HG03520 (cell line): ENCODE data around the gene ACAP2.
"Not testable (repeated sequence)": the region's sequence is repeated elsewhere in the genome, so short reads cannot be mapped to it uniquely, and the experiment has no call there.

Experiments
- ATAC-seq: cut with Tn5 transposase; IDR thresholded peaks from one replicate; pipeline ENCODE4 v1.9.1; 2021; ENCODE audit warnings: mild to moderate bottlenecking, moderate library complexity; ENCODE audit not compliant: unreplicated experiment

Gene ACAP2

DNA sequence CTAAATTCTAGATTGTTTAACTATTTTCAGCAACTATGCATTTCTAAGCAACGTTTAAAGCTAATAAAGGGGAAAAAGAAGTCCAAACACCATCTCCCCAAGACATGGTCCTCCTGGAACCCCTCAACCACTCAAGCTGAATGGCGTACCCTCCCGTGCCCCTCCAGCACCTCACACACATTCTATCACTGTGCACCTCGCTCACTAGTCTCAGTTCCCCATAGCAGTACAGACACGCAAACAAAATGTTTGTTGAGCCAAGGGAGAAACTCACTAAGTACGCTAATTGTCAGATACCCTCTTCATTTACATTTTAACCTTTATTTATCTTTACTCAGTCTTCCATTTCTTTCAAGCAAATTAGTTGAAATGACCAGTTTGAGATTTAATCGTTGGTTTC, 48.8 kb downstream of the ACAP2 start:
- ATAC-seq, result peak; percentile 56

DNA sequence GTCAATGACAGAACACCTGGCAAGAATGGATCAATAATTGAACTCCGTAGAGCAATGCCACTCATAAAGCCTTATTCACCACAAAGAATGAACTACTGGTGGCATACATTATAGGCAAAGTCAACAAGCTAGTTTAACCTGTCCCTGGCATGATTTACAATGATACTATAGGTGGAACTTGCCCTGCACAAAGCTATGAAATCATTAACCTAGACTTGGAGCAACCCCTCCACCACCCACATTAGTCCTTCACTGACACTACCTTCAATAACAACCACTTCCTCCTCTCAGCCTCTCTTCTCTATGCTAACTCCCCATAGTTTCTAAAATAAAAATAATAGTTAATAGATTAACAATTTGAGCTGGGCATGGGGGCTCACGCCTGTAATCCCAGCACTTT, 54.4 kb downstream of the ACAP2 start:
- ATAC-seq, result no peak

DNA sequence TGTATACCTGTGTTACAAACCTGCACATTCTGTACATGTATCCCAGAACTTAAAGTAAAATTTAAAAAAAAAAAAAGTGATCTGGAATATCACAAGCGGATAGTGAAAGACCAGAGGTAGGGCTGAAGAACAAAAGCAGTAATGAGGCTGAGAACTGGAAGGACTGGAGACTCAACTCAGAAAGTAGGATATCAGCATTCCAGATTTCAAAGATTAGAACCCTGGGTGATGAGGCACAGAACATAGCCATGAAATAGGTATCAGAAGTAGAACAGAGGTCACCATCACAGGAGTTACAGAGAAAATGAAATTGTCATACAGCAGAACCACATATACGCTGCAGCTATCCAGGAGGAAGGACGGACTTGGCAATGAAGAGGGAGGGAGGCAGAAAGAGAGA, 56.1 kb downstream of the ACAP2 start:
- ATAC-seq, result no peak

DNA sequence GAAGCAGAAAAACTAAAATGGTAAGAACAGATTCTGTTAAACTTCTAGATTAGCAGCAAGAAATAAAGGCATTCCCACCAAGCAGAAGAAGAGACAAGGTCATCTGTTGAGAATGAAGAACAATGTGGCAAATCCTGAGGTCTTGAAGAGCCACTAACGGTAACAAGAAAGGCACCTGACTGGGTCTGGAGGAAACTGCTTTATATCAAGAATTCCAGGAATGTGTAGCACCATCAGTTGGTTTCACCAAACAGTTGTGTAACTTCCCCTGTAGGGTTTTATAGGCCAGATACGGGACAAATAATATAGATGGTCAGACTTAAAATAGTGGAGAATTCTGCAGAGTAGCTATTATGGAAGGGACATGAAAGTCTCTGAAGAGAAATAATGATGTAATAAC, 57.3 kb downstream of the ACAP2 start:
- ATAC-seq, result no peak

DNA sequence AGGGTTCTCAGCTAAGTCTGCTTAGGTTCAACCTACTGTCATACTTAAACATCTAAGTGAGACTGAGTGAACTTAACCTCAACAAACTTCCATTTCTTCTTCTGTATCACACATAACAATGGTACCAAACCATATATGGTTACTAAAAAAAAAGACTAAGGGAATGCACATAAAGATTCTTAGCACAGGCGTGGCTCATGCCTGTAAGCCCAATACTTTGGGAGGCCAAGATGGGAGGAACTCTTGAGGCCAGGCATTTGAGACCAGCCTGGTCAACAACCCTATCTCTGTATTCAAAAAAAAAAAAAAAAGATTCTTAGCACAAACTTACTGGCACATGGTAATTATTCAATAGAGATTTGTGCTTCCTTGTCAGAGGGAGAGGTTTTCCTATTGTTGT, 57.9 kb downstream of the ACAP2 start:
- no peak for ATAC-seq

DNA sequence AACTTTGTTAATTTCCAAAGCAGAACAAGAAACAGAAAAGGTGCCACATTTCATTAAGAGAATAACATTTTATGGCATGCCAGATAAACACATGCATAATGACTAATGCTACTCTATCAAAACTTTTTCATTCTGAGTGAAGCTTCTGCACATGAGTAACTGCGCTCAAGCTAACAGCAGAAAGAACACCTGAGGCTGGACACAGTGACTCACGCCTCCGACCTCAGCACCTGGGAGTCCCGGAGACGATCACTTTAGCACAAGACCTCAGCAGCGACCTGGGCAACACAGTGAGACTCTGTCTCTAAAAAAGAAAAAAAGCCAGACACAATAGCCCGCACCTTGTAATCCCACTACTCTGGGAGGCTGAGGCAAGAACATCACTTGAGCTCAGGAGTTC, 70.6 kb downstream of the ACAP2 start:
- no peak for ATAC-seq

DNA sequence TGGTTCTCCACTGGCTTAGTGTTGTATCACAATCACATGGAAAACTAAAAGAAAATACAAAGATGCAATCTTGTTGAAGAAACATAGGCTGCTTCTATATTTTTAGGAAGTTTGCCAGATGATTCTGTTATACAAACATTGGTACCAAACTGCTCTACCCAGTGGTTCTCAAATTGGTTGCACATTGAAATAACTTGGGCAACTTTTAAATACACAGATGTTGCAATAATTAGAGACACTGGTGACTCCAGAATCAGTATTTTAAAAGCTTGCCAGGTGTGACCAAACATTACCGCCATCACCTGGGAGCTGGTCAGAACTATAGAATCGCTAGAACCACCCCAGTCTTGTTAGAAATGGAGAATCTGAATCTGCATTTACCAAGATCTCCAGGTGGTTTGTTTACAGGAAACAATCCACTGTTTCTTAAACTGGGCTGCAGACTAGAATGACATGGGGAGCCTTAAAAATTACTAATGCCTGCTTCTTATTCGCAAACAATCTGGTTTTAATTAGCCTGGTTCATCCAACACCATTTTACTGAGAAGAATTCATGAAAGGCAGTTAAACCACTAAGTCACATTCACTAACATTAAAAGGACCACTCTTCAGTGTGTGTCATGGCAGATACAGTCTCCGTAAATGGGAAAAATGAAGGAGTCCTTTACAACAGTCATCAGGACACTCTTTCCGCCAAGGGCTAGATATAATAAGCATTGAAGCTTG, 76.5 kb downstream of the ACAP2 start:
- no peak for ATAC-seq

DNA sequence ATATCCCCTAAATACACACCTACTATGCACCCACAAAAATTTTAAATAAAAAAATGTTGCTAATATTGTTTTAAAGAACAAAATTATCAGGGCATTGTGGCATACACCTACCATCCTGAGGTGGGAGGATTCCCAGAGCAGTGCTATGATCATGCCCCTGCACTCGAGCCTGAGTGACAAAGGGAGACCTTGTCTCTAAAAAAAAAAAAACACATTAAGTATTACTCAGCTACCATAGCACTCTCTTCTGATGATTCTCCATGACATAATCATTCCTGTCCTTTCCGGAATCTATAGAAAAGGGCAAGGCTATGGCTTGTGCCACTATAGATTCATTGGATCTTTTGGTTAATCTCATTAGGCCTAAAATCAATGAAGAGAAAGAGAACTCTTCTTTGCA, 77.4 kb downstream of the ACAP2 start:
- no peak for ATAC-seq

DNA sequence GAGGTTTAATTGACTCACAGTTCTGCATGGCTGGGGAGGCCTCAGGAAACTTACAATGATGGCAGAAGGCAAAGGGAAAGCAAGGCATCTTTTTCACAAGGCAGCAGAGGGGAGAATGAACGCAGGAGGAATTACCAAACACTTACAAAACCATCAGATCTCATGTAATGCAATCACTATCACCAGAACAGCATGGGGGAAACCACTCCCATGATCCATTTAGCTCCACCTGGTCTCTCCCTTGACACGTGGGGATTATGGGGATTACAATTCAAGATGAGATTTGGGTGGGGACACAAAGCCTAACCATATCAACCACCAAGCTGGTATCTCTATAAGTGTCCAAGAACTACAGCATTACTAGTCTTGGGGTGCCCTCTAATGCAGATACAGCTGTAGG, 85.0 kb downstream of the ACAP2 start:
- not testable (repeated sequence) for ATAC-seq

DNA sequence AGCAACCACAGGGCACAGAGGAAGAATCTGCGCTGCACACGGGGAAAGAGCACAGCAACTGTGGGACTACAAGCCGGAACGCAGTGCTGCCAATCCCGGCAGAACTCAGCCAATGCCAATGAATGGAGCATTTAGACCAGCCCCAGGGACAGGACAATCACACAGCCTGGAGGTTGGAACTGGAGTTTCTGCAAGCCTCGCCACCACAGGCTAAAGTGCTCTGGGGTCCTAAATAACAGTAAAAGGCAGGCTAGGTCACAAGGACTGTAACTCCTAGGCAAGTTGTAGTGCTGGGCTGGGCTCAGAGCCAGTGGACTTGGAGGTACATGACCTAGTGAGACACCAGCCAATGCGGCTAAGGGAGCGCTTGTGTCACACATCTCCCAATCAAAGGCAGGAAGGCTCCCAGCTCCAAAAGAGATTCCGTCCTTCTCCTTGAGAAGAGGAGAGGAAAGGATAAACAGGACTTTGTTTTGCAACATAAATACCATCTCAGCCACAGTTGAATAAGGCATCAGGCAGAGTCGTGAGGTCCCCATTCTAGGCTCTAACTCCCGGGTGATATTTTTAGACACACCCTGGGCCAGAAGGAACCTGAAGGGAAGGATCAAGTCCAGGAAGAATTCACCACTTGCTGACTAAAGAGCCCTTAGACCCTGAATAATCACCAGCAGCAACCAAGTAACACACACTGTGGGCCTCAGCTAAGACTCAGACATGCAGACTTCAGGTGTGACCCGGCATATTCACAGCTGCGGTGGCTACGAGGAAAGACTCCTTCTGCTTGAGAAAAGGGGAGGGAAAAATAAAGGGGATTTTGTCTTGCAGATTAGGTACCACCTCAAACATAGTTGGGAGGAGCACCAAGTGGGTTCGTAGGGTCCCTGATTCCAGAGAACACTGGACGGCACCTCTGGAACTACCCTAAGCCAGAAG, 86.4 kb downstream of the ACAP2 start:
- ATAC-seq, result no peak

DNA sequence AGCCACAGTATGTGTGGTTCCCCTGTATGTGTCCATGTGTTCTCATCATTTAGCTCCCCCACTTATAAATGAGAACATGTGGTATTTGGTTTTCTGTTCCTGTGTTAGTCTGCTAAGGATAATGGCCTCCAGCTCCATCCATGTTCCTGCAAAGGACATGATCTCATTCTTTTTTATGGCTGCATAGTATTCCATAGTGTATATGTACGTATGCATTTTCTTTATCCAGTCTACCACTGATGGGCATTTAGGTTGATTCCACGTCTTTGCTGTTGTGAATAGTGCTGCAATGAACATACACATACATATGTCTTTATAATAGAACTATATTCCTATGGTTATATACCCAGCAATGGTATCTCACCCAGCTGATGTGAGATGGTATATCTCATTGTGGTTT, 88.8 kb downstream of the ACAP2 start:
- not testable (repeated sequence) for ATAC-seq

DNA sequence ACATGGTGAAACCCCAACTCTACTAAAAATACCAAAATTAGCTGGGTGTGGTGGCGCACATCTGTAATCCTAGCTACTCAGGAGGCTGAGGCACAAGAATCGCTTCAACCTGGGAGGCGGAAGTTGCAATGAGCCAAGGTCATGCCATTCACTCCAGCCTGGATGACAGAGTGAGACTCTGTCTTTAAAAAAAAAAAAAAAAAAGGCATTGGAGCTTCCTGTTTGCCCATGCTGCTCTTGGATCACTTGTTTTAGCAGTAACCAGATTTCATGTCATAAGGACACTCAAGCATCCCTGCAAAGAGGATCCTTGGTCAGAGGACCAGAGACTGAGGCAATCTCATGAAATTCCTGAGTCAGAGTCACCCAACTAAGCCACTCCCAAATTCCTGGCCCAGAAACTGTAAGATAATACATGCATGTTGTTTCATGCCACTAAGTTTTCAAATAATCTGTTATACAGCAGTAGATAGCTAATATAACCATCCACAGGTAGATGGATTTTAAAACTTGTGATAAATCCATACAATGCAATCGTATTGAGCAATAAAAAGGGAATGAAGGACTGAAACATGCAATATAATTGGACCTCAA, 89.8 kb downstream of the ACAP2 start:
- no peak for ATAC-seq

DNA sequence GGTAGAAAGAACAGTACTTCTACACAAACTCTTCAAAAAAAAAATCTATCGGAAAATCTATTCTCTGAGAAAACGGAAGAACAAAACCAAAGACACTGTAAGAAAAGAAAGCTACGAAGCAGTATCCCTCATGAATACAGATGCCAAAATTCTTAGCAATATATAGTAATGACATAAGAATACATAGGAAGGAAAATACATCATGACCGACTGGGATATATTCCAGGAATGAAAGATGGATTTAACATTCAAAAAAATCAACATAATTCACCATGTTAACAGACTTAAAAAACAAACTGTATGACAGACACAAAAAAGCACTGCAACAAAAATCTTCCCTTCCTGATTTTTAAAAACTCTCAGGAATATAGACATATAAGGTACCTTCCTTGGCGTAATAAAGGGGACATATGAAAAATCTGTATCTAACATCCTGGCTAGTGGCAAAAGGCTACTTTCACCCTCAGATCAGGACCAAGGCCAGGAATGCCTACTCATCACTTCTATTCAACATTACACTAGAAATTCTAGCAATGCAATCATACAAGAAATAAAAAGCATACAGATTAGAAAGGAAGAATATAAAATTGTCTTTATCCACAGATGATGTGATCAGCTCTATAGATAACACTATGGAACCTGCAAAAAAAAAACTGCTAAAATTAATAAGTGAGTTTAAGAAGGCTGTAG, 94.2 kb downstream of the ACAP2 start:
- ATAC-seq, result no peak

DNA sequence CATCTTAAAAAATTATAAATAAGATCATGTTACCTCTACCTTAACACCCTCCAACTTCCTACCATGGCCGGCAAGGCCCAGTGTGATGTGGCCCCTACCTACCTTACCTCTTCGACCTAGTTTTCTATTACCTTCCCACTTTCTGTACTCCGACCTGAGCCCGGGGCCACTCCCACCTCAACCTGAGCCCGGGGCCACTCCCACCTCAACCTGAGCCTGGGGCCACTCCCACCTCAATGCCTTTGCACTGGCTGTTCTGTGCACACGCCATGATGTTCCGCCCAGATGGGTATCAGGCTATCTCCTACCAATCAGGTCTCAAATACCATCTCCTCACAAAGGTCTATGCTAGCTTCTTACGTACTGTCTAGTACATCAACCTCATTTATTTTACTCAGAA, 105.1 kb downstream of the ACAP2 start:
- ATAC-seq, result no peak

DNA sequence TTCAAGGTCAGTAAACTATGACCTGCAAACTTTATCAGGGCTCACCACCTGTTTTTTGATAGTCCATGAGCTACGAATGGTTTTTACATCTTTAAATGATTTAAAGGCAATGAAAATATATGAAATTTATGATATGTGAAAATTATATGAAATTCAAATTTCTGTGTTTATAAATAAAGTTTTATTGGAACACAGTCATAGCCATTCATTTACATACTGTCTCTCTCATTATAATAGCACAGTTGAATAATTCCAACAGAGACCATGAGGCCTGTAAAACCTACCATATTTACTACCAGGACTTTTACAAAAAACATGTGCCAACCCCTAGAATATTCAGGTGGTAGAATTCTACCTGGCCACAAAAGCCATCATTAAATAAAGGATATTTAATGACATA, 107.9 kb downstream of the ACAP2 start:
- no peak for ATAC-seq

DNA sequence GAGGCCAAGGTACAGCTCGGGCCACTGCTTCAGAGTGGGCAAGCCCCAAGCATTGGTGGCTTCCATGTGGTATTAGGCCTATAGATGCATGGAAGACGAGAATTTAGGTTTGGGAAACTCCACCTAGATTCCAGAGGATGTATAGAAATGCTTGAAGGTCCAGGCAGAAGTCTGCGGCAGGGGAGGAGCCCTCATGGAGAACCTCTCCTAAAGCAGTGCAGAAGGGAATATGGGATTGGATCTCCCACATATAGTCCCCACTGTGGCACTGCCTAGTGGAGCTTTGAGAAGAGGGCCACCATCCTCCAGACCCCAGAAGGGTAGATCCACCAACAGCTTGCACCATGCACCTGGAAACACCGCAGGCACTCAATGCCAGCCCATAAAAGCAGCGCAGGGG, 123.8 kb downstream of the ACAP2 start:
- no peak for ATAC-seq

DNA sequence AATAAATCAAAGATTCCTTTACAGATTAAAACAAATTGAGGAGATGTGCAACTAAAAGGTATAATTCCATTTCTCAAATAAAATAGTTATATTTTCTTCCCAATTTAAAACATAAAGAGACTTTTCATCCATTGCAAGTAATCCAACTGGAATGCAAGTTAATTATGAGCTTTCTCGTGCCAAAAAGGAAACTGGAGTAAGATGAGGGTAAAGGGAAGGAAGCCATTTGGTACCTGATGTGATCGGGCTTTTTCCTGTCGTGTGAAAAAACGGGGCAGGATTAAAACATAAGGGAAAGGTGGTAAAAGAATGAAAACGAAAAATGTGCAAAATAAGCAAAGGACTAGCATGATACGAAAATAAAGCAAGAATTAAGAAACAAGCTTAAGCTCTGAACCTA, 130.1 kb downstream of the ACAP2 start:
- ATAC-seq, result no peak

DNA sequence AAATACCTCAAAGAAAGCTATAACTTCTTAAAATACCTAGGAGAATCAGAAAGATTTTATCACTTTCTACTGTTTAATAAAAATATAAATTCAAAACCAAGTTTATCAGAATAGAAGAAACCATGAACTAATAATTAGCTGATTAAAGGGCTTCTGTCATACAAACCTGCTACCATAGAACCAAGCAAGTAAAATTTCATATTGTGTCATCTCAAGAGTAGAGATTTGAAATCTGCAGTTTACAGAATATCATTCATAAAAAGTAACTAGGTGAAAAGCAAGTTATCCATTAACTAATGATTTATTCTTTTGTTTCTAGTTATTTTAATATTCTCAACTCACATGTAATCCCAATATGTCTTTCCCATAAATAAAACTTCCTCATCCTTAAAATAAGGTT, 135.1 kb downstream of the ACAP2 start:
- no peak for ATAC-seq

DNA sequence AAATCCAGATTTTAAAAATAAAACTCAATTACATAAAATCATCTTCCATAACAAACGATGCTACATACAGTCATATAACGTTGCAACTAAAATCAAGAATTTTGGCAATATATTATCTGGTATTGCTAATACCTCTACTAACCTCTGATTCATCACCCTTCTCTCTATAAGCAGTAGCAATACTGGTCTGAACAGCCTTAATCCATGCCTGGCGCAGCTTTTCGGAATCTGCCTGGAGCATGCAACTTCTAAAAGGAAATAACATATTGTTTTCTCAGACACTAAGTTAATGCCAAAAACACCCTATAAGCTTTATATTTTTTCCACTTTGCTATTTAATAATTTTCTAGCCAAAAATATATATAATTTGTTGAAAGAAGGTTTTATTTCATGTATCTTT, 136.5 kb downstream of the ACAP2 start:
- no peak for ATAC-seq

DNA sequence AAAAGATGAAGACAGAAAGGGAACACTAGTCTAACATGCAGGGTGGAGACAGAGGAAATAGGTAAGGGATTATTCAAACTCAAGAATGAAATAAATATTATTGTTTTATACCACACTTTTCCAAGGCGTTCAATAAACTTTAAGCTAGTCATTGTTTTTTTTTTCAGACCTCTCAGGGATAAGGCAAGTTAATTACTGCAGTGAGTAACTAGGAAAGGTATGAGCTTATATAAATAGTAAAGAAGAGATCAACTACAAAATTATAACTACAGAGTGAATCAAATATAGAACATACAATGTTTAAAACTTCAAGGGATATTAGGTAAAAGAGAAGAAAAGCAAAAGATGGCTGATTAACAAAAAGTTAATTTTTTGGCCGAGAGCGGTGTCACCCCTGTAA, 140.4 kb downstream of the ACAP2 start:
- no peak for ATAC-seq

DNA sequence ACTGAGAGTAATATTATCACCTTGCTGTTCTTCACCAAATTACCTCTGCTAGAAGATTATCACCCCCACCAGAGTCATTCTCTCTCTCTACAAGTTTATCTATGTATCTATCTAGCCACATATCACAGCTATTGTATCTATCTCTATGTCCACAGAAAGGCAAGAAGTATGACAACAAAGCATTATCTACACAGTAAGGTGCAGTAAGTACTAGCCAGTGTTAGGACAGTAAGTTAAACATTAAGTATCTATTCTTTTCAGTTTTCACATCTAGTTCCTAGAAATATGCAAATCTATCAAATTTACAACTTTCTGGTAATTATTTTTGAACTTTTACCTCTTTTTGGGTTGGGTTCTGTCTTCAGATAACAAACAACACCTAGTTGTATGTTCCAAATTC, 145.4 kb downstream of the ACAP2 start:
- ATAC-seq, result no peak
